ENCODE measurements around the gene DCP1B.

- no peak for TF ChIP-seq CTCF (IDR thresholded peaks at IDR 0.05; ENCODE audit: low read depth, low read length)
- TF ChIP-seq EZH2phosphoT487 (IDR thresholded peaks at IDR 0.05; ENCODE audit: low read depth): no peak
Measured at GRCh38 chr12:1922985-1923384, 81.3 kb downstream of the DCP1B start.
